Liver (tissue), 3 donors: ENCODE measurements around the gene FCHO2.

Experiments used
- CTCF ChIP-seq: fragments of 150-350 bp; IDR thresholded peaks from 2 replicates; pipeline ENCODE4 v1.5.1; 2017; ENCODE audit warnings: improper control_type of control experiment, low read depth, low read length; ENCODE audit not compliant: missing input control
- GABPA ChIP-seq, 2 donors: IDR thresholded peaks in 1 of 2; conservative IDR thresholded peaks in 1 of 2; 2 replicates each; pipeline ENCODE4 v1.6.1; 2016; ENCODE audit warnings: antibody characterized with exemption in 2 of 2, mild to moderate bottlenecking in 1 of 2, moderate library complexity in 1 of 2
- MAX ChIP-seq: IDR thresholded peaks from 2 replicates; pipeline ENCODE4 v1.6.1; 2016; ENCODE audit warnings: antibody characterized with exemption
- RAD21 ChIP-seq, 2 donors: IDR thresholded peaks; 2 replicates each; pipeline ENCODE4 v1.6.1; 2016; ENCODE audit warnings: antibody characterized with exemption in 2 of 2, mild to moderate bottlenecking in 2 of 2
- RXRA ChIP-seq, 2 donors: IDR thresholded peaks; 2 replicates each; pipeline ENCODE4 v1.6.1; 2017 to 2018; ENCODE audit warnings: antibody characterized with exemption in 2 of 2, mild to moderate bottlenecking in 1 of 2
- SP1 ChIP-seq: IDR thresholded peaks from 2 replicates; pipeline ENCODE4 v1.6.1; 2018; ENCODE audit warnings: antibody characterized with exemption, mild to moderate bottlenecking
- TAF1 ChIP-seq: conservative IDR thresholded peaks from 2 replicates; pipeline ENCODE4 v1.6.1; 2016; ENCODE audit warnings: antibody characterized with exemption, mild to moderate bottlenecking
- YY1 ChIP-seq: IDR thresholded peaks from 2 replicates; pipeline ENCODE4 v1.6.1; 2016; ENCODE audit warnings: antibody characterized with exemption, mild to moderate bottlenecking
- donor health status: healthy.
- donor health status: healthy.

- TF ChIP-seq GABPA (IDR thresholded peaks at IDR 0.05 in 1 of 2, conservative IDR thresholded peaks at IDR 0.05 in 1 of 2) (no peak), CTCF (no peak), MAX (no peak), RXRA (IDR thresholded peaks at IDR 0.05) (no peak), YY1 (no peak), TAF1 (no peak), SP1 (no peak), RAD21 (IDR thresholded peaks at IDR 0.05) (no peak)
Observed at GRCh38 chr5:73097740-73098139, 141.9 kb downstream of the FCHO2 start.
